Fibroblast of lung (primary cell): Measurements from ENCODE around the gene HIVEP3. TPM values are rescaled to one million over a fixed set of nuclear protein-coding genes. Genes with fewer than 3 reads are reported as not detected.
A peak's percentile ranks its signal among the peaks of the same experiment; 100 is the strongest.

ENCODE experiments used
- DNase-seq, 2 donors: peaks; one replicate each; pipeline versions ENCODE4 v3.0.0 to v3.0.0-alpha.2; 2010; ENCODE audit warnings: low read depth in 2 of 2
- H2AFZ ChIP-seq: 2 replicates; pipeline ENCODE4 v1.5.1; 2012; ENCODE audit warnings: low read length, control low read depth, inconsistent platforms
- H3K27ac ChIP-seq: 2 replicates; pipeline ENCODE4 v1.5.1; 2011; ENCODE audit warnings: low read length, control low read depth; ENCODE audit not compliant: insufficient read depth
- H3K27me3 ChIP-seq: 2 replicates; pipeline ENCODE4 v1.5.1; 2011; ENCODE audit warnings: mild to moderate bottlenecking, low read length; ENCODE audit not compliant: control insufficient read depth, insufficient read depth
- H3K36me3 ChIP-seq: 2 replicates; pipeline ENCODE4 v1.5.1; 2011; ENCODE audit warnings: low read length; ENCODE audit not compliant: control insufficient read depth, insufficient read depth
- H3K4me1 ChIP-seq: 2 replicates; pipeline ENCODE4 v1.5.1; 2011; ENCODE audit warnings: low read length; ENCODE audit not compliant: control insufficient read depth, insufficient read depth; ENCODE audit errors: extremely low read depth
- H3K4me2 ChIP-seq: 2 replicates; pipeline ENCODE4 v1.5.1; 2011; ENCODE audit warnings: low read length, control low read depth; ENCODE audit not compliant: insufficient read depth; ENCODE audit errors: extremely low read depth
- H3K4me3 ChIP-seq, 4 experiments: fragments of 200-600 bp in 1 of 4; sonication (generic) in 1 of 4; replicated peaks in 1 of 4; 2 replicates each; pipeline ENCODE4 v1.5.1; 2011 to 2016; ENCODE audit warnings: low read length in 4 of 4, low read depth in 3 of 4, mild to moderate bottlenecking in 3 of 4, control low read depth in 2 of 4, inconsistent platforms in 1 of 4, mixed read lengths in 1 of 4; ENCODE audit not compliant: insufficient read depth in 1 of 4; ENCODE audit errors: control extremely low read depth in 1 of 4
- H3K79me2 ChIP-seq: 2 replicates; pipeline ENCODE4 v1.5.1; 2012; ENCODE audit warnings: mild to moderate bottlenecking, low read length, inconsistent platforms; ENCODE audit not compliant: control insufficient read depth, insufficient read depth
- H3K9ac ChIP-seq: 2 replicates; pipeline ENCODE4 v1.5.1; 2011; ENCODE audit warnings: mild to moderate bottlenecking, low read length, control low read depth; ENCODE audit not compliant: insufficient read depth
- H3K9me3 ChIP-seq: 2 replicates; pipeline ENCODE4 v1.5.1; 2012; ENCODE audit warnings: low read depth, low read length; ENCODE audit not compliant: control insufficient read depth, insufficient read depth
- H4K20me1 ChIP-seq: 2 replicates; pipeline ENCODE4 v1.5.1; 2011; ENCODE audit warnings: low read length; ENCODE audit not compliant: control insufficient read depth, insufficient read depth; ENCODE audit errors: extremely low read depth
- CTCF ChIP-seq, 2 donors: IDR thresholded peaks in 1 of 2; conservative IDR thresholded peaks in 1 of 2; 1 replicate in 1 of 2; 2 replicates in 1 of 2; pipeline ENCODE4 v1.5.1; 2011 to 2012; ENCODE audit warnings: low read length in 2 of 2, control low read depth in 1 of 2, inconsistent platforms in 1 of 2, low read depth in 1 of 2, mild to moderate bottlenecking in 1 of 2
- EZH2 ChIP-seq: IDR thresholded peaks from 2 replicates; pipeline ENCODE4 v1.5.1; 2012; ENCODE audit warnings: low read length, control low read depth, mild to moderate bottlenecking; ENCODE audit errors: missing control alignments
- polyA plus RNA-seq, 2 donors: library from polyadenylated mRNA; depleted of rRNA in 1 of 2; stranded (reverse) in 1 of 2; unstranded in 1 of 2; fragments of >200 nt; gene quantifications; 2 replicates each; pipeline ENCODE4 v1.2.1, GENCODE V29; 2011 to 2012; ENCODE audit warnings: missing spikeins in 1 of 2
- total RNA-seq: library from RNA; depleted of rRNA; stranded (reverse); fragments of >200 nt; gene quantifications from 2 replicates; pipeline ENCODE4 v1.2.1, GENCODE V29; 2014

Gene HIVEP3
- total and polyA plus RNA-seq, 2 donors (not counting 1 experiment from before 2014, with no cell fraction given): 0.83 to 3.2 TPM

GRCh38 chr1:41941381-41941780 lies 22.7 kb upstream of the HIVEP3 start:
- Histone ChIP-seq H3K36me3 (no peaks in the 10 kb centered on the region), H3K4me2 (no peak overlapping the region), H3K79me2 (no peaks in the 10 kb centered on the region), H3K9ac (no peak overlapping the region), H4K20me1 (no peaks in the 10 kb centered on the region), H3K9me3 (no peaks in the 10 kb centered on the region), H3K27ac (no peak overlapping the region), H2AFZ (no peak overlapping the region), H3K4me1 (no peaks in the 10 kb centered on the region), H3K27me3 (no peaks in the 10 kb centered on the region), H3K4me3 (no peak overlapping the region)
- no peak for TF ChIP-seq EZH2
- no peak for DNase-seq

GRCh38 chr1:41939194-41939593 lies 20.5 kb upstream of the HIVEP3 start:
- peaks cover 2% of the 10 kb centered on the region for H3K4me1 ChIP-seq
- no peaks in the 10 kb centered on the region for H3K79me2 ChIP-seq
- no peak overlapping the region for H3K4me3 ChIP-seq
- H3K27ac ChIP-seq: no peak overlapping the region
- H2AFZ ChIP-seq: no peak overlapping the region
- no peak overlapping the region for H3K9ac ChIP-seq
- TF ChIP-seq CTCF (conservative IDR thresholded peaks at IDR 0.05 in 1 of 2, IDR thresholded peaks at IDR 0.05 in 1 of 2; ENCODE audit: low read depth in 1 of 2, low read length in 2 of 2) (no peak), EZH2 (no peak)
- H4K20me1 ChIP-seq: no peaks in the 10 kb centered on the region
- H3K27me3 ChIP-seq: no peaks in the 10 kb centered on the region
- no peaks in the 10 kb centered on the region for H3K9me3 ChIP-seq
- no peak overlapping the region for H3K4me2 ChIP-seq
- H3K36me3 ChIP-seq: no peaks in the 10 kb centered on the region
- DNase-seq: no peak

- Histone ChIP-seq H3K9me3 (no peaks in the 10 kb centered on the region), H3K79me2 (no peaks in the 10 kb centered on the region), H4K20me1 (no peaks in the 10 kb centered on the region), H3K27ac (no peak overlapping the region), H3K9ac (no peak overlapping the region), H2AFZ (no peak overlapping the region), H3K4me2 (no peak overlapping the region), H3K4me1 (peaks cover 2% of the 10 kb centered on the region), H3K27me3 (no peaks in the 10 kb centered on the region), H3K36me3 (no peaks in the 10 kb centered on the region), H3K4me3 (no peak overlapping the region)
- TF ChIP-seq EZH2 (no peak), CTCF (conservative IDR thresholded peaks at IDR 0.05 in 1 of 2, IDR thresholded peaks at IDR 0.05 in 1 of 2; ENCODE audit: low read depth in 1 of 2, low read length in 2 of 2) (no peak)
- DNase-seq: peak; percentile 34 to 70
Observed at GRCh38 chr1:41936107-41936506, 17.4 kb upstream of the HIVEP3 start.
